Fibroblast of mammary gland (primary cell): ENCODE data around the gene SEPTIN10.

Source experiments
- DNase-seq: peaks from one replicate; pipeline ENCODE4 v3.0.0-alpha.2; 2010; ENCODE audit warnings: low read depth
- H3K4me3 ChIP-seq: 2 replicates; pipeline ENCODE4 v1.5.1; 2011; ENCODE audit warnings: low read depth, mild to moderate bottlenecking, low read length, moderate library complexity; ENCODE audit not compliant: control insufficient read depth
- CTCF ChIP-seq: conservative IDR thresholded peaks from 2 replicates; pipeline ENCODE4 v1.5.1; 2011; ENCODE audit warnings: low read depth, low read length, inconsistent platforms; ENCODE audit not compliant: control insufficient read depth, insufficient read depth

Gene SEPTIN10

DNA sequence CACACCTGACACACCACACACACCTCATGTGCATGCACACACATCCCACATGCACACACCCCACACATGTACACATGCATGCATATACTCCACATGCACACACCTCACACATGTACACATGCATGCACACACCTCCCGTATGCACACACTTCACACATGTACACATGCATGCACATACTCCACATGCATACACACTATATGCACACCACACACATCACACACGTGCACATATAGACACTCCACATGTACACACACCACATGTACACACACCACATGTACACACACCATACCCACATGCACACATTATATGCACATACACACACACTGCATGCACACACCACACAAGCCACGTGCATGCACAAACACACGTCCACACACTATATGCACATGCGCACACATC, 100.5 kb downstream of the SEPTIN10 start:
- no peak for TF ChIP-seq CTCF
- DNase-seq: no peak
- no peak overlapping the region for H3K4me3 ChIP-seq

GRCh38 chr2:109512076-109512475, 101.7 kb downstream of the SEPTIN10 start:
- no peak for TF ChIP-seq CTCF
- no peak for DNase-seq
- no peak overlapping the region for H3K4me3 ChIP-seq

DNA sequence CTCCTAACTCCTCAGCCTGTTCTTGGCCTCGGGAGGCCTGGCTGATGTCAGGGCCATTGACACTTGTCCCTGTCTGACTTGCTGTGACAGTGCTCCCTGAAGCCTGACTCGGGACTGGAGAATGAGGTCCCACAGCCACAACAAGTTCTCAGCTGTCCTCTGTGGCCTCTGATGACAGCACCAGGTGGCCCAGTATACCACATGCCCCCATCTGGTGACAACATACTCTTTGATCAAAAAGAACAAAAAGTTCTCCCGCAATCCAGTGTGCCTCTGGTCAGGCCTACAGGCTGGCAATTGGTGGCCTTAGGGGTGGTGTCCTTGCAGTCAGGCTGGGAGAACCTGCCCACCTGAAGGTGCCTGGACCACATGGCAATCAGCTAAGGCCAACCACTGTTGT, 102.6 kb downstream of the SEPTIN10 start:
- no peak for DNase-seq
- no peak for TF ChIP-seq CTCF
- no peak overlapping the region for H3K4me3 ChIP-seq

DNA sequence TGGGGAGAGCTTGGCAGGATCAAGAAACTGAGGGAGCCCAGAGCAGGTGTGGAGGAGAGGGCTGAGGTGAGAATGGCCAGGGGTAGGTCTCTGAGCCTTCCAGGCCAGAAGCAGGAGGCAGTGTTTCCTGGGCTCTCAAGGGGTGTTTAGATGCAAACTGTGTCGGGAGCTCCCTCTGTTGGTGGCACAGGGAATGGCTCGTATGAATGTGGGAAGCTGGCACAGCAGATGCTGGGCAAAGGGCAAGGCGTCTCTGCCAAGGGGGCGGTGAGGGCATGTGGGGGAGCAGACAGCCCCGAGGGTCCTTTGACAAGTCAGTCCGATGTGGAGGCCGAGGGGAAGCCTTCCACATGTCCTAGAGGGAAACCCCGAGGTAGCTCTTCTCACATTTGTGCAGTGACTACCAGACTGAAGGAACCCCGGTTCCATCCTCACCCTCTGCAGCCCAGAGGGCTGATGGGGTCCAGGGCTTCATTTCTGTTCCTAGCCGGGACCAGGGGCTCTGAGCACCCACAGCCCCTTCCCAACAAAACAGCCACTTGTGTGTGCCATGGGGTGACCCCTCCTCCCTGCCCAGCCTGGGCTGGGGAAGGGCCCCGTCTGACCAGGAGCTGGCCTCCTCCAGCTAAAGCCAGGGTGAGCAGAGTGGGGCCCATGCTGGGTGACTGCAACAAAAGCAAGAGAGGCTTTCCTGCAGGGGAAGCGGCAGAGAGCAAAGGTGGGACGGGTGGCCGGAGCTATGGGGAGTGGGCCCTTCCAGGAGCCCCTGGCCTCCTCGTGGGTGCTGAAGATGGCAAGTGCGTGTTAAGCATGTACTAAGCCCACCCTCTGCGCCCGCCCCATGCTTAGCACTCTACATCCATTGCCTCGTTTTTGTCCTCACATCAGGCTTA, 103.4 kb downstream of the SEPTIN10 start:
- H3K4me3 ChIP-seq: no peak overlapping the region
- TF ChIP-seq CTCF: peak; percentile 93
- peak; percentile 74 for DNase-seq

GRCh38 chr2:109508556-109508955, 105.2 kb downstream of the SEPTIN10 start:
- no peak for DNase-seq

DNA sequence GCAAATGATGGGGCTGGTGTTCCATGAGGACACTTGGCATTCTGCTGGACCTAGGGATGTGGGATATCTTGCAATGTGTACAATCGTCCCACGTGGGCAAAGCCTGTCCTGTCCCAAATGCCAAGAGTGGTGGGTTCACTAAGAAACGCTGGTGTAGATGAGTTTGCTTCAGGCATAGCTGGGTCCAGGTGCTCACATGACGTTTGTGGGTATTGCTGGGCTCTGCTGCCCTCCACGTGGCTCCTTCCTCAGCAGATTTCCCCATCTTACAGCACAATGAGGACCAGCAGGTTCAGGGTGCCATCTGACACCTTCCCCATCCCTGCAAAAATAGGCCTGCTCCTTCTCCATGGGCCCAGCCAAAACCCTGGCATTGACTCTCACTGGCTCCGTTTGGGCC, 105.9 kb downstream of the SEPTIN10 start:
- H3K4me3 ChIP-seq: no peak overlapping the region
- DNase-seq: no peak
- TF ChIP-seq CTCF: no peak

More at GRCh38 chr2:109508556-109508955, 105.2 kb downstream of the SEPTIN10 start:
- no peak overlapping the region for H3K4me3 ChIP-seq
- no peak for TF ChIP-seq CTCF
